SW 1271 (cell line): ENCODE measurements around the gene ZCCHC14.
"Not testable (repeated sequence)": the region's sequence is repeated elsewhere in the genome, so short reads cannot be mapped to it uniquely, and the experiment has no call there.

ENCODE experiments used
- DNase-seq, 2 experiments: peaks; one replicate each; lab custom pipeline; 2025; lab: John Stamatoyannopoulos, UW

ZCCHC14 gene

GRCh38 chr16:87383505-87384161 lies 109.2 kb downstream of the ZCCHC14 start, which contains the start of gene FBXO31:
FBXO31 (minus strand) TSS chr16:87383776; CDS start chr16:87383744, 32 bp downstream.
- DNase-seq = peak; percentile 61 to 83

GRCh38 chr16:87382023-87382785 lies 110.6 kb downstream of the ZCCHC14 start:
- DNase-seq = no peak

DNA sequence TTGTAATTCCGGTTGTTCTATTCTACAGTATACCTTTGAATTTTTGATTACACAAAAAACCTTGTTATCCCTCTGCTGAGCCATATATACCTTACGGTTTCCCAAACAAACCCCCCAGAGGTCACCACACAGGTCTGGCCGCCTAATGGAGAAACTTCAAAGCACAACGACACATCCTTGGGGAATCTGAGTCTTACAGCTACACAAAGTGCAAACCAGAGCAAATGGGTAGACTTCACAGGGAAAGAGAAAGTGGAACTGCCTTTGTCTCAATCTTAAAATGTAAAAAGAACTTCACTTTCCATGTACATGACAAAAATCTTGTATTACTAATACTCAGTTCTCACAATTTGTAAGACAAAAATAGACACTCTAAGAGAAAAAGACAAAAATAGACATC lies 111.9 kb downstream of the ZCCHC14 start:
- no peak for DNase-seq

GRCh38 chr16:87380403-87380802 lies 112.4 kb downstream of the ZCCHC14 start:
- DNase-seq = no peak

DNA sequence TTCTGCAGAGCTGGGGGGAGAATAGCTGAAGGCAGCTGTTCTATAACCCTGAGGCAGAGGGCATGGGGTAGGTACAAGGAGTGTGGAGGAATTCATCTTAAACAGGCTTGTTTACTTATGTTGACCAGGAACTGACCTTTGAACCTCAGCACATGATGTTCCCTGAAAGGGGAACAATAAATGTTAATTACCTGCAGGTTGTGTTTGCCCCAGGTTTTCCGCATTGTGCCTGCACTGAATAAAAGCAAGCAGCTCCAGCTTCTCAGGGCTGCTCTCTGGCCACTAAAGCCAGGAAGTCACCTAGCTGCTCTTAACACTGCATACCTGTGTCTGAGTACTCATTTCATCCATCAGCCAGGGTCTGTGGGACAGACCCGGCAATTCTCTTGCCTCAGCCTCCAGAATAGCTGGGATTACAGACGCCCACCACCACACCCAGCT lies 113.5 kb downstream of the ZCCHC14 start:
- DNase-seq = not testable (repeated sequence)

GRCh38 chr16:87376660-87377059 lies 116.2 kb downstream of the ZCCHC14 start:
- DNase-seq = no peak

GRCh38 chr16:87375426-87376135 lies 117.2 kb downstream of the ZCCHC14 start:
- no peak for DNase-seq

- DNase-seq = no peak
Observed at GRCh38 chr16:87374313-87374712, 118.5 kb downstream of the ZCCHC14 start.

GRCh38 chr16:87372305-87372704 lies 120.5 kb downstream of the ZCCHC14 start:
- no peak for DNase-seq

GRCh38 chr16:87371261-87371866 lies 121.5 kb downstream of the ZCCHC14 start:
- DNase-seq = no peak

DNA sequence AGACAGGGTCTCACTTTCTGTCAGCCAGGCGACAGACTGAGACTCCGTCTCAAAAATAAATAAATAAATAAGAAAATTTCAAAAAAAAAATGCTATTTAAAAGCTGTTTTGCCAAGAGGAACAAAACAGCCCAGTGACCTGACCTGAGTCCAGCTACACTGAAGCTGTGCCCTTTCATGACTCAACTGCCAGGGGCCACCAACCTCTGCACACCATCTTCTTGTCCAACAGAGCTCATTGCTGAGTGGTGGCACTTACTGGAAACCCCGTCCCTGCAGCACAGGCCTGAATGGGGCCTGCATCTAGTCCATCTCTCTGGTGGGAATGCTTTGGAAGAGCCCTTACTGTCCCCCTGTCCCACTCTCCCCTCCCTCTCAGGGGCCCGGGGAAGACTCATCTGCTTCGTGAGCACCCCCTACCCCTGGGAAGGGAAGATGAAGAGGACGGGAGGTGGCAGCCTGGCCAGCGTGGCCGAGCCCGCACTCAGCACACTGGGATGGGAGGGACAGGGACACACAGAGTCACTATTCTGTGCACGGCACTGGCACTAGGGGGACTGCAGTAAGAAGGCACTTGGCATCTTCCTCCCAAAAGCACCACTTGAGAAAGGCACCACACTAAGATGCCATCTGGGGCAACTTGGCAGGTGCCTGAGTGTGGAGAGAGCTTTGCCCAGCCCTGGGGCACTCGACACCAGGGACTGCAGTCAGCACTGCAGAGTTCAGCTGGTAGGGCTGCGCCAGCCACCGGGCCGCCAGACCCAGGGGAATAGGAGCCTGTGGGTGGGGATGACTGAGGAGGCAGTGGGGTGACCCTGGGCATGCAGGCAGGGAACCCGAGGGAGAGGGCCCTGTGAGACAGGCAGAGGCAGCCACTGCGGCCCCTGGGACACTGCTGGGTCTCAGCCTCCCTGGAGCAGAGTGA lies 122.8 kb downstream of the ZCCHC14 start:
- DNase-seq = no peak

- no peak for DNase-seq
Observed at GRCh38 chr16:87369117-87369765, 123.6 kb downstream of the ZCCHC14 start.

DNA sequence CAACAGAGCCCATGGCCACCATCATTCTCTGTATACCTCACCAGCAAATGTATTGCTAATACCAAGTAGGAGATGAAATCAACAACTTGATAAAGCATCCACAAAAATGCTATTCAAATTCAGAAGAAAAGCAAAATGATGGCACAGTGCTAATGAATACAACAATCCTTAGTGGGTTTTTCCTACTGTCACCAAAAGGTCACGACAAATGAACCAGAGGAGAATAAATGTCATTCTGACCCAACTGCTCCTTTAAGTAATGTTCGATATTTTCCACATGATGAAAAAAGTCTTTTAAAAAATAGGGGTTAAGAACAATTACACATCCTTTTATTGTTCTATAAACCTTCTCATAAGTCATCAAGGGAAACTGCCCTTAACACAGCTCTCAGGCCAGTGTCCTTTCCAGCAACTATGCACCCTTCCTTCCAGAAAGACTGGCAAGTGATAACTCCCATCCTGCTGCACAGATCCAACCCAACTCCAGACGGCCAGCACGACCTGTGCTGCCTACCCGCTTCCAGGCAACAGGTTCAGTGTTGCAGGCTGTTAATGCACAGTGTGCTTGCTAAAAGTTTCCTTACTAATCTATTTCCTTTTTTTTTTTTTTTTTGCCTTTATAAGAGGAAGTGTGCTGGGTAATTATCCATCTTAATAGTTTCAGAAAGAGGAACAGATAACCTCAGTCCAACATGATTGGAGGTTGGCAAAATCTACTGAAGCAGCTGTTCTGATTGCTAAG lies 124.6 kb downstream of the ZCCHC14 start:
- DNase-seq = no peak

DNA sequence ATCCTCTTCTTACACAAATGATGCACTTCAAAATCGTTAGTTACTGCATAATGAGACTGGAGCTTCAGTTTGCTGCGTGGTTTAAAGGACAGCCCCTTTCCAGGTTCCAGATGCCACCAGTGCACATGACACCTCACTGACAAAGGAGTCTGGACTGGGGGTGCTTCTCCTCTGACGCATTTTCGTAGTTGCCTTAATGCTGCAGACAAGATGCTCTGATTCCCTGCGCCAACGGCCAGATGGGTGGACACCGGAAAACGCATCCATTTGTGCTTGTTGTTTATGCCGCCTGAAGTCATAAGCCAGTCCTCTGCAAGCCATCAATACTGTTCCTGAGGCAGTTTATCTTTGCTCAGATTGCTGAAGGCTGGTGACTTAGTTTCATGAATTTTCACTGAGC lies 125.3 kb downstream of the ZCCHC14 start:
- DNase-seq = no peak

- no peak for DNase-seq
Observed at GRCh38 chr16:87366930-87367329, 125.9 kb downstream of the ZCCHC14 start.

DNA sequence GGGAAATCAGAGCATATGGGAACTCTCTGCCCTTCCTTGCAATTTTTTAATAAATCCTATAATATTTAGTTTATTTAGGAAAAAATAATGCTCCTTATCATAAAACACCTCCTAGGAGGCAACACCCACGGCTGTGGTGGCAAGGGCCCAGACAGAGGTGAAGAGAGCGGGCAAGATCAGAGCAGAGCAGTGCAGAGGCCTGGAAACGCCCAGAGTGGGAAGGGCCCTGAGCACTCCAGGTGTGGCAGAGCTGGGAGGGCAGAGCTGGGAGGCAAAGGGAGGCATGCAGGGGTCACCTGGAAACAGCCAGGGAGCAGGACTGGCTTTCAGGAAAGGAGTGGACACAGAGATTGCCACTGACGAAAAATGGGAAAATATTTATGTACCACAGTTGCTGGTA lies 126.5 kb downstream of the ZCCHC14 start:
- no peak for DNase-seq

DNA sequence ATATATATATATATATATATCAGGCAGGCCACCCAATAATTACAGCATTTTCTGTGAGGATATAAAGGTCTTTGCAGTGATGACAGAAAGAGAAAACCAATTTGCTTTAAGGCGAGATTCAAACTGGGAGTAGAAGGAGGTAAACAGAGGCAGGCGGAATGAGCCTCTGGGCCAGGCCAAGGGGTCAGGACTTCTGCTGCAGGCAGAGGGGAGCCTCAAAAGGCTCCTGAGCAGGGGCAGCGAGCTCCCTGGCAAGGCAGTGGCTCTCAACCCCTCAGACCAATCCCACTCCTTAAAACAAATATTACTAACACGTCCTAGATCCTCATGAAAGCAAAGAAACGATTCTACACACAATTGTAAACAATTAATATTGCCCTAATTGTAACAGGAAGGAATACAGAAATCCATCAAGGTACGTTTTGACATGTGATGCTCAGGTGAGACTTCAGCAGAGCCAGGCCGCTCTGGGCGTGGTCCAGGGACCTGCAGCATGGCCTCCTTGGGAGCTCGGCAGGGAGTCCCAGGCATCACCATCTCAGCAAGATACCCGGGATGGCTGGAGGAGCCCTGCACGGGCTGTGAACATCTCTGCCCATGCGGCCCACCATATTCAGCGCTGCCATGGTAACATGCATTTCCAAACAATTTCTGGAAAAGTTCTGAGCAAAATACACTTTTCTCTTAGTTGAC lies 127.7 kb downstream of the ZCCHC14 start:
- DNase-seq = no peak

- DNase-seq = no peak
Observed at GRCh38 chr16:87363771-87364455, 128.9 kb downstream of the ZCCHC14 start.
